ENCODE data around the gene SPOUT1. TPM values are rescaled to one million over a fixed set of nuclear protein-coding genes. Genes with fewer than 3 reads are reported as not detected.
A peak's percentile ranks its signal among the peaks of the same experiment; 100 is the strongest.
"Not testable (repeated sequence)": the region's sequence is repeated elsewhere in the genome, so short reads cannot be mapped to it uniquely, and the experiment has no call there.

Gene SPOUT1
- total RNA-seq, 1 donor from 2014 or later = 62.1 TPM

GRCh38 chr9:128847803-128848202 is 18.2 kb upstream of the SPOUT1 start:
- Mint-ChIP-seq H3K9me3 (ENCODE audit: unreplicated experiment) (no peaks in the 10 kb centered on the region), H3K4me1 (ENCODE audit: unreplicated experiment) (no peaks in the 10 kb centered on the region), H3K27me3 (ENCODE audit: unreplicated experiment) (peaks cover 2% of the 10 kb centered on the region), H3K27ac (ENCODE audit: unreplicated experiment) (no peak overlapping the region), H3K36me3 (ENCODE audit: low read depth, unreplicated experiment) (peaks cover 16% of the 10 kb centered on the region), H3K4me3 (ENCODE audit: unreplicated experiment) (peak overlapping the region; percentile 14)
- DNase-seq (ENCODE audit: low spot score) = no peak
- TF ChIP-seq, protein P1, sequence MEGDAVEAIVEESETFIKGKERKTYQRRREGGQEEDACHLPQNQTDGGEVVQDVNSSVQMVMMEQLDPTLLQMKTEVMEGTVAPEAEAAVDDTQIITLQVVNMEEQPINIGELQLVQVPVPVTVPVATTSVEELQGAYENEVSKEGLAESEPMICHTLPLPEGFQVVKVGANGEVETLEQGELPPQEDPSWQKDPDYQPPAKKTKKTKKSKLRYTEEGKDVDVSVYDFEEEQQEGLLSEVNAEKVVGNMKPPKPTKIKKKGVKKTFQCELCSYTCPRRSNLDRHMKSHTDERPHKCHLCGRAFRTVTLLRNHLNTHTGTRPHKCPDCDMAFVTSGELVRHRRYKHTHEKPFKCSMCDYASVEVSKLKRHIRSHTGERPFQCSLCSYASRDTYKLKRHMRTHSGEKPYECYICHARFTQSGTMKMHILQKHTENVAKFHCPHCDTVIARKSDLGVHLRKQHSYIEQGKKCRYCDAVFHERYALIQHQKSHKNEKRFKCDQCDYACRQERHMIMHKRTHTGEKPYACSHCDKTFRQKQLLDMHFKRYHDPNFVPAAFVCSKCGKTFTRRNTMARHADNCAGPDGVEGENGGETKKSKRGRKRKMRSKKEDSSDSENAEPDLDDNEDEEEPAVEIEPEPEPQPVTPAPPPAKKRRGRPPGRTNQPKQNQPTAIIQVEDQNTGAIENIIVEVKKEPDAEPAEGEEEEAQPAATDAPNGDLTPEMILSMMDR (IDR thresholded peaks at IDR 0.05; ENCODE audit: unreplicated experiment) = no peak

GRCh38 chr9:128846680-128847030 is 17.1 kb upstream of the SPOUT1 start:
- no peak overlapping the region for H3K27ac Mint-ChIP-seq (ENCODE audit: unreplicated experiment)
- H3K4me1 Mint-ChIP-seq (ENCODE audit: unreplicated experiment) = no peaks in the 10 kb centered on the region
- no peaks in the 10 kb centered on the region for H3K9me3 Mint-ChIP-seq (ENCODE audit: unreplicated experiment)
- peaks cover 16% of the 10 kb centered on the region for H3K36me3 Mint-ChIP-seq (ENCODE audit: low read depth, unreplicated experiment)
- TF ChIP-seq, protein P1 (IDR thresholded peaks at IDR 0.05; ENCODE audit: unreplicated experiment) = no peak
- H3K27me3 Mint-ChIP-seq (ENCODE audit: unreplicated experiment) = peaks cover 2% of the 10 kb centered on the region
- H3K4me3 Mint-ChIP-seq (ENCODE audit: unreplicated experiment) = no peak overlapping the region
- no peak for DNase-seq (ENCODE audit: low spot score)

GRCh38 chr9:128845186-128845931 is 15.8 kb upstream of the SPOUT1 start:
- peaks cover 9% of the 10 kb centered on the region for H3K36me3 Mint-ChIP-seq (ENCODE audit: low read depth, unreplicated experiment)
- H3K27me3 Mint-ChIP-seq (ENCODE audit: unreplicated experiment) = peaks cover 6% of the 10 kb centered on the region
- TF ChIP-seq, protein P1 (IDR thresholded peaks at IDR 0.05; ENCODE audit: unreplicated experiment) = no peak
- no peaks in the 10 kb centered on the region for H3K9me3 Mint-ChIP-seq (ENCODE audit: unreplicated experiment)
- H3K4me1 Mint-ChIP-seq (ENCODE audit: unreplicated experiment) = no peaks in the 10 kb centered on the region
- no peak overlapping the region for H3K27ac Mint-ChIP-seq (ENCODE audit: unreplicated experiment)
- DNase-seq (ENCODE audit: low spot score) = no peak
- no peak overlapping the region for H3K4me3 Mint-ChIP-seq (ENCODE audit: unreplicated experiment)

DNA sequence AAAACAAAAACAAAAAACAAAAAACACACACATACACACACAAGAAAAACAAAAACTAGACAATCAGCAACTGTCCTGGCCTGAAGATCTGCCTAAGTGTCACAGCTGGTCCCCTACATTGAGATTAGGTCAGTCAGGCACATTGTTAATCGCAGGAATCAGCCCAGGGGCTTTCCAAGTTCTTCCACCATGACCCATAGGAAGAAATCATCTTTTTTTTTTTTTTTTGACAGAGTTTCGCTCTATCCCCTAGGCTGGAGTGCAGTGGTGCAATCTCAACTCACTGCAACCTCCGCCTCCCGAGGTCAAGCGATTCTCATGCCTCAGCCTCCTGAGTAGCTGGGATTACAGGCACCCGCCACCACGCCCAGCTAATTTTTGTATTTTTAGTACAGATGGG is 13.6 kb upstream of the SPOUT1 start:
- DNase-seq (ENCODE audit: low spot score); H3K4me1 Mint-ChIP-seq (ENCODE audit: unreplicated experiment); H3K9me3 Mint-ChIP-seq (ENCODE audit: unreplicated experiment); H3K27me3 Mint-ChIP-seq (ENCODE audit: unreplicated experiment); H3K4me3 Mint-ChIP-seq (ENCODE audit: unreplicated experiment); H3K36me3 Mint-ChIP-seq (ENCODE audit: low read depth, unreplicated experiment); H3K27ac Mint-ChIP-seq (ENCODE audit: unreplicated experiment): not testable (repeated sequence)

GRCh38 chr9:128841694-128842492 is 12.3 kb upstream of the SPOUT1 start:
- TF ChIP-seq, protein P1 (IDR thresholded peaks at IDR 0.05; ENCODE audit: unreplicated experiment) = no peak
- DNase-seq (ENCODE audit: low spot score) = no peak
- H3K9me3 Mint-ChIP-seq (ENCODE audit: unreplicated experiment) = no peaks in the 10 kb centered on the region
- no peak overlapping the region for H3K4me3 Mint-ChIP-seq (ENCODE audit: unreplicated experiment)
- H3K36me3 Mint-ChIP-seq (ENCODE audit: low read depth, unreplicated experiment) = no peaks in the 10 kb centered on the region
- H3K27me3 Mint-ChIP-seq (ENCODE audit: unreplicated experiment) = peaks cover 6% of the 10 kb centered on the region
- no peak overlapping the region for H3K27ac Mint-ChIP-seq (ENCODE audit: unreplicated experiment)
- no peaks in the 10 kb centered on the region for H3K4me1 Mint-ChIP-seq (ENCODE audit: unreplicated experiment)

Data from endothelial cell (in vitro differentiated cells).